NCI-H69 (cell line): ENCODE data around the gene LRP1B.
A peak's percentile ranks its signal among the peaks of the same experiment; 100 is the strongest.
"Not testable (repeated sequence)": the region's sequence is repeated elsewhere in the genome, so short reads cannot be mapped to it uniquely, and the experiment has no call there.

Experiments
- DNase-seq: peaks from one replicate; lab custom pipeline; 2025; lab: John Stamatoyannopoulos, UW

Gene LRP1B

DNA sequence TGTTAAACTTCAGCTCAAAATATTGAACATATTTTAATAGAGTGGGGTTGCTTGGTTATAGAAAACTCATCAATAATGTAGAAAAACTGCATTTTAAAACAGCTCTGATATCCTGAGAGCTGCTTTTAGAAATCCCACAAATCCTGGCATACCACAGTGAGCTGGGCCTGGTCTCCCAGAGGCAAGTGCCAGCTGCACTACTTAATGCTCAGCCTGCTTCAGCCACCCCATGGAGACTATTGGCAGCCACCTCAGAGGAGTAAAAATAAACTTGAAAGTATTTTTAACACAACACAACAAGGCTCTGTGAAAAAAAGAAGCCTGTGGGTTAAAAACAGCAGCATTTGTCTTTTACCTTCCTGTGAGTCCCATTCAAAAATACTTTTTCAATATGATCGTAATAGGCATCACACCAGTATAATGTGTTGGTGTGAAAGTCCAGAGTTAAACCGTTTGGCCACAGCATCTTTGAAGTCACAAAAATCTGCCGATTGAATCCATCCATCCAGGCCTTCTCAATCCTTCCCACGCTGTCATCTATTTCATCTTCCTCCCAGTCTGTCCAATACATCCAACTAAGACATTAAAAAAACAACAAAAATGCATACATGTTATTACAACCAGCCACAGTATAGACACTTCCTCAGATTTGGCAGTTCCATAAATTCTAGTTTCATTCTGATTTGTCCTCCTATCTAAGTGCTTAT is 1115.3 kb downstream of the LRP1B start:
- peak; percentile 70 for DNase-seq

DNA sequence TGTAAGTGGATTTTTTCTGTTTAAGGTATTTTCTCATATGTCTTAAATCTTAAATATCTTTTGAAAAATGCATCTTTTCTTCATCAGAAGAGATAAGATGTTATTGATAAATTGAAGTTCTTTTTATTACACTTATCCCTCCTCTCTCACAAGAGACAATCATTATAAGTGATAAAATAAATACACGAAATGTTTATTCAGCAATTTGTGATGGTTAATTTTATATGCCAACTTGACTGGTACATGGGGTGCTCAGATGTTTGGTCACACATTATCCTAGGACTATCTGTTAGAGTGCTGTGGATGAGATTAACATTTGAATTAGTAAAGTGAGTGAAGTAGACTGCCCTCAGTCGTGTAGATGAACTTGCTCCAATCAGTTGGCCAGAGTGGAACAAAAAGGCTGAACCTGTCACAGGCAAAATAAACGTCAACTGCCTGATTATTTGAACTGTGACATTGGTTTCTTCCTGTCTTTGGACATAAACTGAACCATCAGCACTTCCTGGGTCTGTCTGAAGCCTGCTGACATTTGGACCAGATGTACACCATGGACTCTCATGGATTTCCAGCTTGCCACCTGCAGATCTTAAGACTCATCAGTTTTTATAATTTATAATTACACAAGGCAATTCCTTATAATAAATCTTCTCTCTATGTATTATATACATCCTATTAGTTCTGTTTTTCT is 1126.7 kb downstream of the LRP1B start:
- DNase-seq, result no peak

DNA sequence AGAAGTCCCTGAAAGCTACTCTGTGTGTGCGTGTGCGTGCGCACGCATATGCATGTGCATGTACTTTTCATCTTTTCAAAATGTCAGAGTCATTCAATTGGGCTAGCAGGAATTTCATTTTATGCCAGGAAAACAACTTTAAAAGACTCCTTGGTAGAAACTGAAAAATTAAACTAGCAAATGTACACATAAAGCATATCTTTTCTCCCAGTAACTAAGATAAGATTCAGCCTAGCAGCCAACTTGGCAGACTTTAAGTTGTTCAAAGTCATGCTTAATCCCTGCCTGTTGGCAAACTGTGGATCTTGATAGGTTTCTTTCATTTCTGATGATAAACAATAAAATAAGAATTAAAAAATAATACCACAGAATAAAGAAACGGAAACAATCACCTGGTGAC is 1129.1 kb downstream of the LRP1B start:
- no peak for DNase-seq

DNA sequence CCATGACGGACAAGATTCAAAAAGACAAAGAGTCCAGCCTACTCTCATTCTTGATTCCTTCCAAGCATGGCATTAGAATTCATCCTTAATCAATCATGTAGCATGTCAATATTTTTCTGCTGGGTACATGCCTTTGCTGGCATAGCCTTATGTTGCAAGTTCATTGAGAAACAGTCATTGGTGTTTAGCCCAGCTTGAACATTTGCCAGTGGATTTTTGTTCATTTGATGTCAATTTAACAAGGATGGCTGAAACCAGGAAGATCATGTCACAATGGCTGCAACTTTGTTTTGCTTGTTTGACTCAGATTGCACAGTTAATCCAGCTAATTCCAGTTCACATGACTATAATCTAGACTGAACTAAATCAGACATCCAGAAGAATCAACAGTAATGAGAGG is 1132.2 kb downstream of the LRP1B start:
- no peak for DNase-seq

DNA sequence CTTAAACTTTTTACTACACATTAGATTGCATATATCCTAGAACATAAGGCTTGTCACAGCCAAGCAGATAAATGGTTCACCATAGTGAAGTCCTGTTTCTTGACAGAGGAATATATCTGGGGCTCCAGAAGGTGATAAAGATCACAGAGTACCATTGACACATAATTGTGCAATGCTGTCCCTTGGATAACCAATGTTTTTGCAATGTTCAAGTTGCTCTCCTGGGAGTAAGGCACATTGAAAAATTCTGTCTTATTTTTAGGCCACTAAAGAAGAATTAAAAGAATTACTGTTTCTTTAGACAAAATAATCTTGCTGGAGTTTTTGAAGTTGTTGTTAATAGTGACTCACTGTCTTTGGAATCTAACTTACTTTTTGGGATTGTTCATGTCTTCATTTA is 1132.8 kb downstream of the LRP1B start:
- no peak for DNase-seq

DNA sequence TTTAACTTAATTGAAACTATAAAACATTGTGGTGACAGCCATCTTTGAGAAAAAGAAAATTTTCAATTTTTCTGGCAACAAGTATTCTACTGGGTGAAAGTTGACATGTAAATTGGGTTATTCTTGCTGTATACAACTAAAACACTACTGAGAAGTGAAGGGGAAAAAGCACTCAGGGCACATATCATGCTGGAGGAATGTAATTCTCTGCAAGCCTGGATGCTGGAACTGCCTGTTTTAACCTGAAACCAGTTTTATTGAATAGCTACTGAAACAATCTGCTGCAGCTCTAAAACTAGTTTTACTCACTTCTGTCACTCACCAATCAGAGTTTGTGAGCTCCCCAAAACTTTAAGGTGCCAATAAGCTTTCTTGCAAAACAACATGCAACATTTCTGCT is 1136.0 kb downstream of the LRP1B start:
- DNase-seq, result no peak

DNA sequence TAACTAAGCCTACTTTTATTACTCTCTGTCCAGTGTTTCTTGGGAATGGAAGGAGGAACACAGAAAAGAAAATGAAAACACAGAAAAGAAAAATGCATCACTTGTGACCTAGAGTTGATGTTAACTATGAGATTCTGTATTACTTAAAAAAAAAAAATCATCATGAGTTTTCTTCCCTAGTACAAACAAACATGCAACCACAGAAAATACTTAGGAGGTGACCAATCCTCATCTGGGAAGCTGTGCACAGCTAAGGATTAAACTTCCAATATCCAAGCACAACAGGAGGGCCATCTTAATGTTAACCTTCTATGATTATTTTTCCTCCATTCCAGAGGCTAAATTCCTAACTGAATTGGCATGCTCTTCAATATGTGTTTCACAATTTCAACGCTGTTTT is 1140.4 kb downstream of the LRP1B start:
- DNase-seq, result no peak

DNA sequence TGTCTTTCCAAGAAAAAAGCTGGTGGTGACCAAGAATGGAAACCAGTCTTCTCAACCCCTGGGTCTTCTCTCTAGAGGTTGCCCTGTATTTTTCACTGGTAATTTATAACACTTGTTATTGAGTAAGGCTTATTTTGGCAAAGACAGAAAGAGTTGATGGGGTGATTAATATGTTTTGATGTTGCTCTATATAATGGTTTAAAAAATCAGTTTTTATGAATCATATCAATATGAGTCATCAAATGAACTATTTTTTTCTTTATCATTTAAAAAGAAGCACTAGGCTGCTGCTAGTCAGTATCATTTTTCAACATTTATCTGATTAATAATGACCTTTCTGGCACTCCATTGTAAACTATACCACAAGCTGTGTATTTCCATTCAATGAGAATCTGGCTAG is 1142.2 kb downstream of the LRP1B start:
- no peak for DNase-seq

DNA sequence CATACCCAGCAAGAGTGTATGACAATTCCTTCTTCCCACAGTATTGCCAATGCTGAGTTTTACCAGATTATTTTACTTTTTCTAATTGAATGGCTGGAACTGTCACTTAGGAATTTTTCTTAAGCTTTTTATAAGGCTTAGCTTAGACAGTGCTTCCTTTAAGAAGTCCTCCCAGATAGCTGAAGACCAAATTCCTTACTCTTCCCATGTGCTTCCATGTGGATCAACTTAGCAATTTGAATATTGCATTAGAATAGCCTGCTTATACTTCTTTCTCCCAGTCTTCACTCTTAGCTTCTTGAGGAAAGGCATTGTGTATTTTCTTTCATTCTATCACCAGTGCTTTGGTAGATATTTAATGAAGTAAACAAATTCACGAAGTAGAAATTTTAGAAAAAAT is 1144.4 kb downstream of the LRP1B start:
- DNase-seq, result no peak

DNA sequence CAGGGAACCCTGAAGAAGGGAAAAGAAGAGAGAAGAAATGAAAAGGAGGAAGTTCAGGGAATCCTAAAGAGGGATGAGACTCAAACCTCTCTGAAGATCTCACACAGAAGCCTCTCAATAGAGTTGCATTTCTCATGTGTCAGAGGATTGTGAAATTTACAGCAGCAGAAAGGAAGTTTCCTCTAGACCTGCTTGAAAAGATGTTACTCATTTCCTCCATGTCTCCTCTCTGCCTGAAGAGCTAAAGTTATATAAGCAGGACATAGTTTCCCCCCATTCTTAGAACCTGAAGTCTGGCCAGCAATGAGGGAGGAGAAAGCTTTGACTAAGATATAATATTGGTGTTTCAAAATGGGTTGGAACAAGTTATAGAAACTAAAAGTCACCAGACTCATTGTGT is 1155.6 kb downstream of the LRP1B start:
- DNase-seq, result no peak

DNA sequence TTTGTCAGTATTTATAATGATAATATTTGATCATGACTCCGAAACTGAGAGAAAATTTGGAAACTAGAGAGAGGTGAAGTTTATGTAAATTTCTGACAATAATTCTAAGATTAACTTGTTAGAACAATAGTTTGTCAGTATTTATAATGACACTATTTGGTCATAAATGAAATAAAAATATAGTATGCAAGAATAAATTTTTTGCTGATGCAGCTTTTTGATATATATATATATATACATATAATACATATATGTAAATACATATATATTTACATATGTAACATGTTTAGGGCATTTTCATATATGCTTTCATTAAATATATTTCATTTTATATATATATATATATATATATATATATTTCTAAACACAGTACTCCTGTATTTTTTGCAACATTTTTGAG is 1158.1 kb downstream of the LRP1B start:
- no peak for DNase-seq

DNA sequence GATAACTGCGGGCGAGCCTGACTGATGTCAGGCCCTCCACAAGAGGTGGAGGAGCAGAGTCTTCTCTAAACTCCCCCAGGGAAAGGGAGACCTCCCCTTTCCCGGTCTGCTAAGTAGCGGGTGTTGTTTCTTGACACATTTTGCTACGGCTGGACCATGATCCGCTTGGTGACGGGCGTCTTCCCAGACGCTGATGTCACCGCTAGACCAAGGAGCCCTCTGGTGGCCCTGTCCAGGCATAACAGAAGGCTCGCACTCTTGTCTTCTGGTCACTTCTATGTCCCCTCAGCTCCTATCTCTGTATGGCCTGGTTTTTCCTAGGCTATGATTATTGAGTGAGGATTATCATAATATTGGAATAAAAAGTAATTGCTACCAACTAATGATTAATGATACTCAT is 1166.5 kb downstream of the LRP1B start:
- not testable (repeated sequence) for DNase-seq

DNA sequence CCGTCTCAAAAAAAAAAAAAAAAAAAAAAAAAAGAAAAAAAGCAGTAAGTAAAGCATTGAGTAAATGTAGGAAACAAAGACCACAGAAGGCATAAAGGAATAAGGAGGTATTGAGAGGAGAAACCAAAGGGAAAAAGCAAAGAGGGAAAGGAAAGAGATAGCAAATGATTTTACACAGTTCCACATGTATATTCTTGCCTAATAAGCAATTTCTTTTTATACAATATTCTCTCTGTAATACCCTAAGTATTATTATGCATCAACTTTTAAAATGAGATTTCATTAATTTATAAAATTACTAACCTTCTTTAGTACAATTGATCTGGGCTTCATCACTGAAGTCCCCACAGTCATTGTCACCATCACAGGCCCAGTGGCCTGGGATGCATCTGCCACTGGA is 1180.9 kb downstream of the LRP1B start:
- DNase-seq, result no peak

DNA sequence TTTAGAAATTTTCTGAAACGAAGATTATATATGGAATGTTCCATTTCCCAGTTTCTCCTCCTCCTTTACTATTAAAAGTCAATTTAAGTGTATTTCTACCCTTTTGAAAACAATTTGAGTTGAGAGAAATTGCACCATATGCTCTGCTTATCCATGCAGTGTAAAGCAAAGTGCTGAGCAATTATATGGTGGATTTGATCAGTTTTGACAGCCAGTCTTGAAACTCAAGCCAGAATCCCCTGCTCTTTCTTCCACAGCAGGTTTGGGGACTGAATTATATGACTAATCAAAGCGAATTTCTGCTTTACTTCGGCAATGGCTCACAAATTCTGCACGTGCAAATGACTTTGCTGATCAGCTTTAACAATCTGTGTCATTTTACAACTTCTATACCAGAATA is 1183.6 kb downstream of the LRP1B start:
- DNase-seq, result peak; percentile 1

DNA sequence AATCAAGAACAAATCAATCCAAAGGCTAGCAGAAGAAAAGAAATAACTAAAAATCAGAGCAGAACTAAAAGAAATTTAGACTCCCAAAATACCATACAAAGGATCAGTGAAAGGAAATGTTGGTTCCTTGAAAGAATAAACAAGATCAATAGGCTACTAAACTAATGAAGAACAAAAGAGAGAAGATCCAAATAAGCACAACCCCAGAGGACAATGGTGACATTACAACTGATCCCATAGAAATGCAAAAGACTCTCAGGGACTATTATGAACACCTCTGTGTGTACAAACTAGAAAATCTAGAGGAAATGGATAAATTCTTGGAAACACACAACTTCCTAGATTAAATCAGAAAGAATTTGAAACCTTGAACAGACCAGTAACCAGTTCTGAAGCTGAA is 1186.9 kb downstream of the LRP1B start:
- DNase-seq, result no peak

DNA sequence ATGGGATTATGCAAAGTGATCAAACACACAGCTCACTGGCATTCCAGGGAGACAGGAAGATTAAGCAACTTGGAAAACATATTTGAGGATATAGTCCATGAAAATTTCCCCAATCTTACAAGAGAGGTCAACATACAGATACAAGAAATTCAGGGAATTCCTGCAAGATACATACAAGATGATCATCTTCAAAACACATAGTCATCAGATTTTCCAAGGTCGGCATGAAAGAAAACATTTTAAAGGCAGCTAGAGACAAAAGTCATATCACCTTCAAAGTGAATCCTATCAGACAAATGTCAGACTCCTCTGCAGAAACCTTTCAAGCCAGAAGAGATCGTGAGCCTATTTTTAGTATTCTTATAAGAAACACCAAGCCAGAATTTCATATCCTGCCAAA is 1188.5 kb downstream of the LRP1B start:
- DNase-seq, result no peak

DNA sequence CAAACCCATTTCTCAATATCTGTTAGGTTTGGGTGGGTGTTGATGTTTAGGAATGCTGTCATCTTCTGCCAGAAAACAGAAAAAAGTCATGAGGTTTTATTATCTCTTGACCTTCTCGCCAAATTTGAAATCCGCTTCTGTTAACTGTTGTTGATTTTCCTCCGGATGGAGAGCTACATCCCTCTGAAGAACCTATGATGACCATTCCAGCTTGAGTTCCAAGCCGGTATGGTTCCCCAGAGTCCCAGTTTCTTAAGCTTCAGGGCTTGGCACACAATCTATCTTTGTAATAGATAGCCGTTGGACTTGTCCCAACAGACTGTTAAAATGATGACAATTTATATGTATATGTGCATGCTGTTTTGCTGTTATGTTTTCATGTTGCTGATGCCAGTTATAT is 1201.0 kb downstream of the LRP1B start:
- peak; percentile 9 for DNase-seq

DNA sequence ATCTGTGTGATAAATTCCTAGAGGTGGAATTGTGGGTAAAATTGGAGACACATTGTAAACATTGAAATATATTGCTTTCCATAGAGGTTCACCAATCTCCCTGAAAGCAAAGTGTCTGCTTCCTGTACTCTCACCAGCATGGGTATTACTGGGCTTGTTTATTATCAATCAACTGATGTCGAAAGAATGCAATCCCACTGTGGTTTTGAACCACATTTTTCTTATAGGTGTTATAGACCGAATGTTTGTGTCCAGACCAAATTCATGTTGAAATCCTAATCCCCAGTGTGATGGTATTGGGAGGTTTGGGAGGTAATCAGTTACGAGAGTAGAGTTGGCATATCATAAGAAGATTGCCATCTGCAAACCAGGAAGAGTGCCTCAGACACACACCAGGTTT is 1212.4 kb downstream of the LRP1B start:
- DNase-seq, result no peak

DNA sequence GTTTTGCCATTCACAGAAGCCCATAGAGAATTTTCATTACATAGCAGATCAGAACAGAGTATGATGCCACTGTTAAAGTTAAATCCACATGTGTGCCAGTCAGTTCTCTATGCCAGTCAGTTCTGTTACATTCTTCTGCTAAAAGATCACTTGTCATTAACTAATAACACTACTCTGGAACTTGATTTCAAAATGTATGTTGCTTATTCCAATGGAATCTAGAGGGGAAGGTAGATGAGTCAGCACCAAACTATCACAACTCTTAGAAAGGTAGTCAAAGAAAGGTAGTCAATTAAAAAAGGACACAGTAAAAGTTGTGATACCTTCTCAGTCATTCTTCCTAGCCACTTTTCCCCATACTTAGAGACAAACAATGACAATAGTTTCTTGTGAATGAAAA is 1214.4 kb downstream of the LRP1B start:
- no peak for DNase-seq

DNA sequence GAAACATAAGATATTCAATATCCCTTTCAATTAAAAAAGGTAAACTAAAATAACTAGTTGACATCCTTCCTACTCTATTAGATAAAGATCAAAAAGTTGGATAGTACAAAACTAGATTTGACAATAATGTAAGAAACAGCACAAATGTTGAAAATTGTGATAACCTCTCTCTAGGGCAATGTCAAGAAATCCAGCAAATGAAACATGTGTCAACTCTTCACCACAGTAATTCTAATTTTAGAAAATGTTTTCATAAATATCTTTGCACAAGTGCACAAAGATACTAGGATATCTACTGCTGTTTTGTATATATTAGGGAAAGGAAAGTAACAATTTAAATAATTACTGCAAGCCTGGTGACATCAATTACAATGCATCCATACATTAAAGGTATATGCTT is 1220.1 kb downstream of the LRP1B start:
- no peak for DNase-seq

DNA sequence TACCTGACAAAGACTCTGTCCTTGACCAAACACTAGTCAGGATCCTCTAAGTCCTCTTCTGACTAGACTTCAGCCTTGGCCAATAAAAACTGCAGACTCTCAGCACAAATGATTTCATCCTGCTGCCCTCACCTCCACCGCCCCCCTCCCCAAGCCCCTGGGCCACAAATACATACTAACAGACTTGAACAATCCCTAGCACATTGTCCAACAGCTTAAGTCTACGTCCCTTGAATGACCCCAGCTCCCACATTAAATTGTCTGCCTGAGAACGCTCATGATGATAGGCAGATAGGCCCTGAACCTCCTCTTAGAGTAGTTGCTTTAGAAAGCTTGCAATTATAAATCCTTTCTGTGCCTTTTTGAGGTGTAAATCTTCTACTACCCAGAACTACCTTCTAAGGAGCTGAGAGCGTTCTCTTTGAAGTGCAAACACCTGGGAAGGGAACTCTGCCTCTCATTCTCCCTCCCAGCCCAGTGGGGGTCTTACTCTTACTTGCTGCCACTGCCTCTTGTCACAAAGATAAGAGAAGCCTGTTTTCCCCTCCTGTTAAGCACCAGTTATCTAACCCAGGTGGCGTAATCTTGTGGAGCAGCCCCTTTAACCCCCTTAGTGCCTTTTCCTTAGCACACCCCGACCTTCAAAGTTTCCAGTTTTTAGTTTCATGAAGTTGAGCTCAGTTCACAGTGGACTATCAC is 1225.6 kb downstream of the LRP1B start:
- DNase-seq, result no peak

DNA sequence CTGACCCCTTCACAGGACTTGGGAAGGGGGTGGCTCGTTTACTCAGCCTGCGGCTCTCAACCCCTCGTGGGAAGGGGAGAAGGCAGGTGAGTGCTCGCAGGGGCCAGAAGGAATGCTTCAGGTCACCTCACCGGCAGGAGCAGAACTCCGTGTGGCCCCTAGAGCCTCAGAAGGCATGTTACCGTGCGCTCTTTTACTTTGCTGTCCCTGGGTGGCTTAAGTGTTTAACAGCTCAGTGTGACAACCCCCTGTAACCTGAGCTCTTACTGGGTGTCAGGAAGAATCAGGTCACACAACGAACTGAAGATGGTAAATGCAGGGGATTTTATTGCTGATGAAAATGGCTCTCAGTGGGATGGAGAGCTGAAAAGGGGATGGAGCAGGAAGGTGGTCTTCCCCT is 1235.4 kb downstream of the LRP1B start:
- DNase-seq, result peak; percentile 1

DNA sequence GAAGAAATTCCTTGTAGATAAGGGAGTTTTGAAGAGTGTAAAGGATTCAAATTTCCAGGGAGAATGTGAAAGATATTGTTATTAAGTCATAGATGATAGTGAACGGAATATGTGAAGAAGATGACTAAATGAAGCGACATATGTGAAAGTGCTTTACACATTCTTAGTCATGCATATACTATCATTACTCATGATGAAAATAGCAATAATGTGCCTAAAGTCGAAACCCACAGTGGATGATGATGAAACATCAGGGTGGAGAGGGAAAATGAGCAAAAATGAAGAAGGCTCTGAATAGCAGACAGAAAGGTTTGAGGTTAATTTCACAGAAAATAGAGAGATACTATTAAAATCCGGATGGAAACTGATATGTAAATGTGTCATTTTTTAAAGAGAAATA is 1237.1 kb downstream of the LRP1B start:
- no peak for DNase-seq
